GM21390 (cell line): ENCODE results near the gene SYNGR1.

Experiments
- ATAC-seq: cut with Tn5 transposase; IDR thresholded peaks from one replicate; pipeline ENCODE4 v1.9.1; 2021; ENCODE audit not compliant: unreplicated experiment

The SYNGR1 gene

GRCh38 chr22:39368461-39368911 lies 18.7 kb downstream of the SYNGR1 start:
- ATAC-seq, result no peak

DNA sequence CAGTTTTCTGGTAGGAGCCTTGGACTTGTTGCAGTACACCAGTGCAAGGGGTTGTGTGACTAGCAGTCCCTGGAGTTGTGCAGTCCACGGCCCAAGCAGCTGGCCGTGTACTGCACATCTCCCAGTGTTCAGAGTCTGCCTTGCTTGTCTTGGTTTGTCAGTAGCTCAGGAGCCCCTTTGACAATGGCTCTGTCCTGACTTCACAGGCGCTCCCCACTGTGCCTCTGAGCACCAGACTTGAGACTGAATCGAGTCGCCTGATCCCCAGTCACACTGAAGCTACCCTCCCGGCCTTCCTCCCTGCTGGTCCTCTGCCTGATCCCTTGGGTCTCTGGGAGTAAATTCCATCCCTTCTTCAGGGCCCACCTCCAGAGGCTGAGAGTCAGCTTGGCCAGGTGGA lies 19.4 kb downstream of the SYNGR1 start:
- ATAC-seq, result no peak

DNA sequence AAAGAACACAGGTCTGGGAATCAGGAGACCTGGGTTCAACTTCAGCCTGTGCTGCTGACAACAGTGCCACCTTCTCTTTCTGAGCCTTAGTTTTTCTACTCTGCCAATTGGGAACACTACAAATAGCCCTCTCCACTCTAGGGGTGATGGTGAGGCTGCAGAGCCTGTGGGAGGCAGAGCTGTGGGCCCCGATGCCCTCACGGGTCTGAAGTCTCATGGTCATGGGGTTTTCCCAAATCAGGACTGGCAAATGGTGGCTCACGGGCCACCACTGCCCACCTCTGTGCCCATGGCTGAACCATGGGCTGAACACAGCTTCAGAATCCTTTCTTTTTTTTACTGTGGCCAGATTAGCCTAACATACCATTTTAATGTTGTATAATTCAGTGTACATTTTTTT lies 19.8 kb downstream of the SYNGR1 start:
- ATAC-seq, result no peak

GRCh38 chr22:39371732-39372131 lies 21.9 kb downstream of the SYNGR1 start:
- no peak for ATAC-seq

DNA sequence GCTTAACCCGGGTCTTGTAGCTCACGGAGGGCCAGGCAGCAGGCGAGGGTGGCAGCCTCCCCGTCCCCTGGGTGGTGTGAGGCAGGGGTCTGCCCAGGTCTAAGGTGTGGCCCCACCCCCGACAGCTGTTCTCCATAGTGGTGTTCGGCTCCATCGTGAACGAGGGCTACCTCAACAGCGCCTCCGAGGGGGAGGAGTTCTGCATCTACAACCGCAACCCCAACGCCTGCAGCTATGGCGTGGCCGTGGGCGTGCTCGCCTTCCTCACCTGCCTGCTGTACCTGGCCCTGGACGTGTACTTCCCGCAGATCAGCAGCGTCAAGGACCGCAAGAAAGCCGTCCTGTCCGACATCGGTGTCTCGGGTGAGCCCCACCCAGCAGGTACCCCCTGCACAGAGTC lies 24.4 kb downstream of the SYNGR1 start:
- ATAC-seq, result no peak

DNA sequence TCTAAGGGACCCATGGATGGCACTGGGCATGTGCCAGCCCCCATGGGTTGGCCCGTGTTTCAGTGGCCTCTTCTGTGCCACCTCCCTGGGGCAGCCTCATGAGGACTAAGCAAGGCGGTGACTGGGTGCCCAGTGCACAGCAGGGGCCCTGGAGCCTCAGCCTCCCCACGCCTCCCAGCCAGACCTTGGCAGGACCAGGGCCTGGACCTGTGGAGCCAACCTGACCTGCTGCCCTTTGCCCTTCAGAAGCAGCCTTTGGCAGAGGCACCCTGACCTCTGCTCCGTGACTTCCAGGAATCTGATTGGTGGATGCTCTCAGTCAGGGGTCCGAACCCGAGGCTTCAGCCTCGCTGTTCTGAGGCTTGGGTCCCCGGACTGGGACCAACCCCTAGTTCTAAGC lies 25.0 kb downstream of the SYNGR1 start:
- no peak for ATAC-seq

DNA sequence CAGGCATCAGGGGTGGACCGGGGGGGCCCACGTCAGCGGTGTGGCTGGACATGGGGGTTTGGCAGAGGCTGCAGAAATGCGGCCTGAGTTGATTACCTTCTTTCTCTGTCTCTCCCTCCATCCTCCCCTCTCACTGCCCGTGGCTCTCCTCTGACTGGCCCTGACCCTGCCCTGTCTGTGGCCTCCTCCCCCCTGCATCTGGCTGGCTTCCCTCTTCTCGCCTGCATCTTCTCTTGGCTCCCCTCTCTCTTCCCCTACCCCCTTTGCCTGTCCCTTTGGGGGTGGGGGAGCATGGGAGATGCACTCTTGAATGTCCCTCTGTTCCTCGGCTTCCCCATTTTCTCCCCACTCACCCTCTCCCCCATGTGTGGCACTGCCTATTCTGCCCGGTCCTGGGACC lies 25.9 kb downstream of the SYNGR1 start:
- ATAC-seq, result no peak

GRCh38 chr22:39379756-39380730 lies 30.3 kb downstream of the SYNGR1 start:
- no peak for ATAC-seq

GRCh38 chr22:39381009-39381755 lies 31.4 kb downstream of the SYNGR1 start:
- no peak for ATAC-seq

DNA sequence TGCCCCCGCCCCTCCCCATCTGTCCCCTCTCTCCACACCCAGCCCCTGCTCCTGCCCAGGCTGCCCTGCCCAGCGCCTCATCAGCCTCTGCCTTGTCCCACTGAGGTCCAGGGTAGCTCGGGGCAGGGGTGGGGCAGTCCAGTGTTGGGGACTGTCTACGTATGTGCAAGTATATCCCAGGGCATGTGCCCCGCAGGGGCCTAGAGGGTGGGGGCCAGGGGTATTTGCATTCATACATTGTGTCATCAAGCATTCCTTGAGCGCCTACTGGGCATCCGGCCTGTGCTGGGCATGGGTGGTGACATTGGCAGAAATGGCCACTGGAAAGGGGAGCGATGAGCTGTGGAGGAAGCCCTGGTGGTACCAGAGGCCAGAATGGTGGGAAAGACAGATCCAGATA lies 32.1 kb downstream of the SYNGR1 start:
- no peak for ATAC-seq

DNA sequence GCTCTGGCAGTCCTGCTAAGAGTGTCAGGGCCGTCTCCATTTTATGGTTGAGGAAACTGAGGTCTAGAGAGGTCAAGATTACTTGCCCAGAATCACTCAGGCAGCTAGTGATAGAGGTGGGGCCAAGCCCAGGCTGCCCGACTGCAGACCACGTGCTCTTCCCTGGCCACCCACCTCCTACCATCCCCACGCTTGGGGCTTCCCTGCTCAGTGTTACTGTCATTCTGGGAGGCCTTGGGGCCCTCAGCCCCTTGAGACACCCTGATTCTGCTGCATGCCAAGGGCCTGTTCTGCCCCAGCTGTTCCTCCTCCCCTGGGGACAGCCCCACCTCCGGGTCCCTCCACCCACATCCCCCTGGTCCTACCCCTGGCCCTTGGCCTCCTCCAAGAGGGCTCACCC lies 32.6 kb downstream of the SYNGR1 start:
- ATAC-seq, result no peak

GRCh38 chr22:39383841-39384625 lies 34.2 kb downstream of the SYNGR1 start:
- no peak for ATAC-seq

DNA sequence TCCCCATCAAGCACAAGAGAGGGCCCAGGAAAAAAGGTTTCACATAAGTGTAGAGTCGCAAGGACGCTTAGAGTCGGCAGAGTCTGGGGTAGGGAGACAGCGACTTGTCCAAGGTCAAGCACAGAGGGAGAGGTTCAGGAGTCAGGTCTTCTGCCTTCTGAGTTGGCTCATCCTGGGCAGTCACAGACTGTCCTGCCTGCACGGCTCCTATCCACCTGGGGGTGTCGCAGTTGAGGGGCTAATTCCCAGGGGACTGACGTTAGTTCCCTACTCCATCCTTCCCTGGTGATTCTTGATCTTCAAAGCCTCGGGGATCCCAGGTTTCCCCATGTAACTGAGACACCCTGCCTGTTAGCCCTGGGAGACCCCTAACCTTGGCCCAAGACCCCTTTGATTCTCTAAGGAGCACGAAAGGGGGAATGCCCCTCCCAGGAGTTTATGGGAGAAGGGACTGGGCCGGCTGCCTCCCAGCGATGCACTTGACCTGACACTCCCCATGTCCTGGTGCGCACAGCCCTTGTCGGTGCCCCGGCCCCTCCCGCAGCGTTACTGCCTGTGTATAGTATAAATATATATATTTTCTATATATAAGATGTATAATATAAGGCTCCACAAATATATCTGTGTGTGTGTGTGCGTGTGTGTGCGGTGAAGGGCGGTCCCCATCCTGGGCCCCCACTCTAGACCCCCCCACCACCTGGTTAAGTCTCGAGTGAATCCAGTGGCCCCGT lies 35.1 kb downstream of the SYNGR1 start:
- ATAC-seq, result no peak

DNA sequence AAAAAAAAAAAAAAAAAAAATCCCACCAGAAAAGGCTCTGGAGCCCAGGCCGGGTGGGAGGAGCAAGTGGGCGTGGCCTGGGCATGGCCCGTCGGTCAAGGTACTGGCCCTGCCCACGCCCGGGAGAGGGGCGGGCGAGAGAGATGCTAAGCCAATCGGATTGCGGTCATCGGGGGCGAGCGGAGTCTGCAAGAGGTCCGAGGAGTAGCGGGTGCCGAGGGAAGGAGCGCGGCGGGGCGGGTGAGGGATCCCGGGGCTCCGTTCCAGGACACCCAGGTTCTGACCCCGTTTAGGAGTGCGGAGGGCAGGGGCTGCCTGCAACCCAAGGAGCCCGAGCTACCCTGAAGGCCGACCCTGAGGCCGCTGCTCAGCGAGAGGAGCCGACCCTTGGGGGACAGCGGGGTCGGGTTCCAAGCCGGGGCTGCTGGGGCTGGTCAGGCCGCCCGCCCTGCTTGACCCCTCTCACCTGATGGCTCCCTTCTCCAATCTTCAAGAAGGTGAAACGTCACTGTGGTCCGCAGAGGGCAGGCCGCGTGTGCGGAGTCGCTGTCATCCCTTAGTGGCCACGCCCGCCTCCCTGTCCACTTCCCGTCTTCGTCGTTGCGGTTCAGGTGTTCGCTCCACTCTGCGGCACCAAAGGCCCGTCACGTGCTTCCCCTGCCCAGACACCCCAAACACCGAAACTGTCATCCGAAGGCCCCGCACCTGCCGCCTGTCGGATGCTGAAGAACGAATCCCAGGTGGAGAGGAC lies 38.6 kb downstream of the SYNGR1 start:
- peak; percentile 48 for ATAC-seq

- no peak for ATAC-seq
These were observed 39.6 kb downstream of the SYNGR1 start for GRCh38 chr22:39389420-39389819.

- no peak for ATAC-seq
These were observed 42.7 kb downstream of the SYNGR1 start for GRCh38 chr22:39392341-39392948.

DNA sequence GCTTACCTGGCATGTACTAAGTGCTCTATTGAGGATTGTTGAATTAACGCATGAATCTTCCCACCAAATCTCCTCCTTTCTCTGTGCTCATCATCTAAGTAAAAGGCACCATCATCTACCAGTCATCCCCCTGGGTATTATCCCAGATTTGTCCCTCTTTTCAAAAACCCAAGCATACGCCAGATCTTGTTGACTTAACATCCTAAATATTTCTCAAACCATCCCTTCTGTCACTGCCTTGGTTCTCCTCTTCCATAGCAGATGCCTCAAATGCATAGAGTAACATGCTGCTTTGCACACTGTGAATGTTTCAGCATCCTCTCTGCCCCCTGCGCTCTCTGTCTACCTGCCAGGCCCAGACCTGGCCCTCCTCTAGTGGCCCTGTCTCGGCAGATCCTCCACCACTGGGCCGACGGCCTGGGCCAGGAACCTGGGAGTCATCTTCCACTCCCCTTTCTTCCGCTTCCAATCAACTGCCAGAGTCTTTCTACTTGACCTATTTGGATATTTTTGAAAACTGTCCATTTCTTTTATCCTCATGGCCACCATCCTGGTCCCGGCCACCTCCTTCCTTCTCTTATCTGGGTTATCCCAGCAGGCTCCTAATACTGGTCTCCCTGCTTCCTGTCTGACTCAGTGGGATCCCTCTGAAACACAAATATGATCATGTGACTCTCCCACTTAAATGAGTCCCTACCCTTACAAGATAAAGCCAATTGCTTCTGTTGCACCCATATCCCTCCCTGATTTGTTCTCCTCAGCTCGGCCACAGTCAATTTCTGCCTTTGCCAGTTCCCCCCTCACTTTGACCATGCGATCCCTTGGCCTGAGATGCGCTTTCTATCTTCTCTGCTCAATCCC lies 46.4 kb downstream of the SYNGR1 start:
- no peak for ATAC-seq

GRCh38 chr22:39396797-39397195 lies 47.0 kb downstream of the SYNGR1 start:
- ATAC-seq, result no peak

DNA sequence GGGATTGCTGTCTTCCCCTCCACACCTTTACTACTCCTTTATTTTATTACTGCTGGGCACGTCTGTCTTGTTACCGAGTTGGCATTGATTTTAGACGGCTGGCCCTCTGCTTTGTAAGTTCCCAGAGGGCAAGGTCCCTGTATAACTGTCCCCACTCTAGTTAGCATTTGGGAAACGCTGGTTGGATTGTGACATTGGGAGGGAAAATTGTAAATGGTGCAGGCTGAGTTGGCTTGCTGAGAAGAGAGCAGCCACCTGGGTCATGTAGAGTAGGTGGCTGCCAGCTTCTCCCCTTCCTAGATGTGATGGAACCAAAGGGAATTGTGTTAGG lies 51.5 kb downstream of the SYNGR1 start:
- ATAC-seq, result no peak
